OCI-LY1 (cell line): ENCODE data around the gene FAT1.

Experiments used
- H2AFZ ChIP-seq: fragments of 200-600 bp; sonication (generic), shearing (Covaris generic); 2 replicates; pipeline ENCODE4 v1.6.0; 2014; ENCODE audit warnings: antibody characterized with exemption, mild to moderate bottlenecking, low read length
- H3F3A ChIP-seq: fragments of 200-600 bp; sonication (generic), shearing (Covaris generic); 2 replicates; pipeline ENCODE4 v1.6.0; 2014; ENCODE audit warnings: mild to moderate bottlenecking, antibody characterized with exemption, low read length, moderate library complexity; ENCODE audit not compliant: insufficient read depth
- H3K27ac ChIP-seq: fragments of 200-600 bp; sonication (generic); 2 replicates; pipeline ENCODE4 v1.5.1; 2014; ENCODE audit warnings: low read length, mixed run types, mild to moderate bottlenecking, low read depth; ENCODE audit not compliant: poor library complexity, severe bottlenecking
- H3K27me3 ChIP-seq: fragments of 200-600 bp; sonication (generic); 2 replicates; pipeline ENCODE4 v1.6.0; 2014; ENCODE audit warnings: antibody characterized with exemption, mild to moderate bottlenecking, low read length, moderate library complexity; ENCODE audit not compliant: insufficient read depth
- H3K36me3 ChIP-seq: fragments of 200-600 bp; sonication (generic); 2 replicates; pipeline ENCODE4 v1.6.1; 2014; ENCODE audit warnings: mild to moderate bottlenecking, antibody characterized with exemption, low read length, moderate library complexity, mixed read lengths; ENCODE audit not compliant: insufficient read depth
- H3K4me1 ChIP-seq: fragments of 200-600 bp; sonication (generic); 2 replicates; pipeline ENCODE4 v1.5.1; 2014; ENCODE audit warnings: mild to moderate bottlenecking, low read length, moderate library complexity; ENCODE audit not compliant: insufficient read depth, severe bottlenecking
- H3K4me2 ChIP-seq: fragments of 200-600 bp; sonication (generic), shearing (Covaris generic); 2 replicates; pipeline ENCODE4 v1.6.1; 2014; ENCODE audit warnings: low read length
- H3K4me3 ChIP-seq: fragments of 200-600 bp; sonication (generic); 2 replicates; pipeline ENCODE4 v1.5.1; 2014; ENCODE audit warnings: low read length, low read depth, mild to moderate bottlenecking, mixed read lengths; ENCODE audit not compliant: poor library complexity, severe bottlenecking
- H3K79me2 ChIP-seq: fragments of 200-600 bp; shearing (Covaris generic); 2 replicates; pipeline ENCODE4 v1.6.1; 2016; ENCODE audit warnings: mixed run types, low read length, mixed read lengths; ENCODE audit not compliant: insufficient read depth
- H3K9ac ChIP-seq: fragments of 200-600 bp; sonication (generic), shearing (Covaris generic); 2 replicates; pipeline ENCODE4 v1.6.1; 2014; ENCODE audit warnings: mild to moderate bottlenecking, low read length, mixed read lengths
- H3K9me2 ChIP-seq: fragments of 200-600 bp; sonication (generic), shearing (Covaris generic); 2 replicates; pipeline ENCODE4 v1.6.1; 2014; ENCODE audit warnings: low read depth, mild to moderate bottlenecking, low read length, mixed read lengths
- H3K9me3 ChIP-seq: fragments of 200-600 bp; shearing (Covaris generic); 2 replicates; pipeline ENCODE4 v1.6.1; 2014; ENCODE audit warnings: low read length, mixed read lengths
- H4K20me1 ChIP-seq: fragments of 200-600 bp; sonication (generic), shearing (Covaris generic); 2 replicates; pipeline ENCODE4 v1.6.0; 2016; ENCODE audit warnings: mild to moderate bottlenecking, low read length; ENCODE audit not compliant: insufficient read depth
- EZH2 ChIP-seq: fragments of 200-600 bp; sonication (generic), shearing (Covaris generic); IDR thresholded peaks from 2 replicates; pipeline ENCODE4 v1.8.0; 2017; ENCODE audit warnings: borderline replicate concordance, mixed run types, mild to moderate bottlenecking, antibody characterized with exemption, low read length, moderate library complexity, mixed read lengths
- TF ChIP-seq, protein P1 (sequence below): fragments of 200-600 bp; sonication (generic), shearing (Covaris generic); IDR thresholded peaks from 2 replicates; pipeline ENCODE4 v1.5.1; 2017; ENCODE audit warnings: mild to moderate bottlenecking, antibody characterized with exemption, low read length, moderate library complexity, mixed read lengths

The FAT1 gene

GRCh38 chr4:186619088-186619487 lies 104.6 kb downstream of the FAT1 start:
- H2AFZ ChIP-seq = no peak overlapping the region
- no peaks in the 10 kb centered on the region; the same call in 1 of the 2 replicates for H3K27me3 ChIP-seq
- no peak overlapping the region for H3K27ac ChIP-seq
- H3K4me3 ChIP-seq = no peak overlapping the region
- H3K9ac ChIP-seq = no peak overlapping the region
- no peak for TF ChIP-seq EZH2
- TF ChIP-seq, protein P1, sequence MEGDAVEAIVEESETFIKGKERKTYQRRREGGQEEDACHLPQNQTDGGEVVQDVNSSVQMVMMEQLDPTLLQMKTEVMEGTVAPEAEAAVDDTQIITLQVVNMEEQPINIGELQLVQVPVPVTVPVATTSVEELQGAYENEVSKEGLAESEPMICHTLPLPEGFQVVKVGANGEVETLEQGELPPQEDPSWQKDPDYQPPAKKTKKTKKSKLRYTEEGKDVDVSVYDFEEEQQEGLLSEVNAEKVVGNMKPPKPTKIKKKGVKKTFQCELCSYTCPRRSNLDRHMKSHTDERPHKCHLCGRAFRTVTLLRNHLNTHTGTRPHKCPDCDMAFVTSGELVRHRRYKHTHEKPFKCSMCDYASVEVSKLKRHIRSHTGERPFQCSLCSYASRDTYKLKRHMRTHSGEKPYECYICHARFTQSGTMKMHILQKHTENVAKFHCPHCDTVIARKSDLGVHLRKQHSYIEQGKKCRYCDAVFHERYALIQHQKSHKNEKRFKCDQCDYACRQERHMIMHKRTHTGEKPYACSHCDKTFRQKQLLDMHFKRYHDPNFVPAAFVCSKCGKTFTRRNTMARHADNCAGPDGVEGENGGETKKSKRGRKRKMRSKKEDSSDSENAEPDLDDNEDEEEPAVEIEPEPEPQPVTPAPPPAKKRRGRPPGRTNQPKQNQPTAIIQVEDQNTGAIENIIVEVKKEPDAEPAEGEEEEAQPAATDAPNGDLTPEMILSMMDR = no peak
- no peaks in the 10 kb centered on the region for H3F3A ChIP-seq
- H3K4me2 ChIP-seq = no peak overlapping the region
- peaks cover 13% of the 10 kb centered on the region for H3K4me1 ChIP-seq
- no peaks in the 10 kb centered on the region for H3K9me2 ChIP-seq
- H3K79me2 ChIP-seq = no peaks in the 10 kb centered on the region
- no peaks in the 10 kb centered on the region for H4K20me1 ChIP-seq
- no peaks in the 10 kb centered on the region for H3K36me3 ChIP-seq
- H3K9me3 ChIP-seq = peaks cover 7% of the 10 kb centered on the region; the same call in 1 of the 2 replicates

GRCh38 chr4:186617921-186618320 lies 105.7 kb downstream of the FAT1 start:
- Histone ChIP-seq H3F3A (no peaks in the 10 kb centered on the region), H3K9me2 (no peaks in the 10 kb centered on the region), H3K4me1 (peaks cover 8% of the 10 kb centered on the region), H3K36me3 (no peaks in the 10 kb centered on the region), H3K9ac (no peak overlapping the region), H3K9me3 (peaks cover 7% of the 10 kb centered on the region; the same call in 1 of the 2 replicates), H2AFZ (no peak overlapping the region), H3K4me3 (no peak overlapping the region), H4K20me1 (no peaks in the 10 kb centered on the region), H3K79me2 (no peaks in the 10 kb centered on the region), H3K4me2 (no peak overlapping the region), H3K27me3 (no peaks in the 10 kb centered on the region; the same call in 1 of the 2 replicates), H3K27ac (no peak overlapping the region)
- TF ChIP-seq EZH2 = no peak
- TF ChIP-seq, protein P1 = no peak

GRCh38 chr4:186607490-186607889 lies 116.2 kb downstream of the FAT1 start:
- Histone ChIP-seq H4K20me1 (no peaks in the 10 kb centered on the region), H3K4me3 (no peak overlapping the region), H3K79me2 (no peaks in the 10 kb centered on the region), H3K4me1 (no peaks in the 10 kb centered on the region), H3K9me3 (no peaks in the 10 kb centered on the region), H3K4me2 (no peak overlapping the region), H3K9ac (no peak overlapping the region), H3K9me2 (no peaks in the 10 kb centered on the region), H2AFZ (no peak overlapping the region), H3F3A (no peaks in the 10 kb centered on the region), H3K27ac (no peak overlapping the region), H3K36me3 (no peaks in the 10 kb centered on the region), H3K27me3 (no peaks in the 10 kb centered on the region)
- no peak for TF ChIP-seq EZH2
- TF ChIP-seq, protein P1 = no peak
